GM18870 (cell line): ENCODE data around the gene LPIN1.

Experiments used
- ATAC-seq: cut with Tn5 transposase; IDR thresholded peaks from one replicate; pipeline ENCODE4 v1.9.1; 2021; ENCODE audit warnings: moderate library complexity; ENCODE audit not compliant: unreplicated experiment

Gene LPIN1

DNA sequence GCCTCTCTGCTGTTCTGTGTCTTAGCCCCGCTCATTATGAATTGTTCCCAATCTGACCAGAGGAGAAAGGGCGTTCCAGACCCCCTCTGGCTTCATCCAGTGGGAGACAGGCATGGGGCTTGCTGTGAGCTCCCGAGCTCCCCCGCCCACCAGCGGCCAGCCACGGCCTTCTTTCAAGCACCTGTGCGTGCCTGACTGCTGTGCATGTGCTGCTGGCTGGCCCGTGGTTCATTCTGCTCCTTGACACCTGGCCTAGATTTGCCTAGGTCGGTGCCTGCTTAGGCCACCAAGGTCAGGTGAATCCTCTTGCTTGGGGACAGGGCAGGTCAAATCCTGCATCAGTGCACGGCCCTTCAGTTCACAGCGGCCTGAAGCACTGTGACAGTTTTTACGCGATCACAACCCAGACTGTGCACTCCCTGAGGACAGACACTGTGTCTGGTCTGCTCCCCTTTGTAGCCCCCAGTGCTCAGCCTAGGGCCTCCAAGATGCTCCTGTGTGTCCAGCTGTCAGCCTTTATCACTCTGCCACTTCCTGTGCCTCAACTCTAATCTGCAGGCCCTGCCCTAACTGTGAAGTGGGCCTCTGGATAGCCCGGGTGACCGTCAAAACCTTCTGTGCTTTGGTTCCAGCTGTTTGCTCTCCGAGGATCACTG lies 3.6 kb upstream of the LPIN1 start:
- no peak for ATAC-seq

DNA sequence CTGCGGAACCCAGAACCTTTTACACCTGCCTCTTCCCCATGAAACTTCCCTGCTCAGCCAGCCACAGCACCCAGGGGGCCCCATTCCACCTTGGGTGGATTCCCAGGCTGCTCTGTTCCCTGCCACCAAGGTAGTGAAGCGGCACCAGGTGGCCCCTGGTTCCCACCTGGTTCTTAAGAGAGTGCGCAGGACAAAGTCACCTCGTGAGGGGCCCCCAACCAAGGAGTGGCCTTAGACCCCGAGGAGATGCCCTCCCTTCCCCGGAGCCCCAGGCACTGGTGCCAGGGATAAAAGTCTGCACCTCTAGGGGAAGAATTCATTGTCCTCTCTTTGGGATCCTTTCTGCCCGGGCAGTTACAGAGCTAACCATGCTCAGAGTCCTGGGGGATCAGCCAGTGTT lies 3.1 kb upstream of the LPIN1 start:
- ATAC-seq, result no peak

DNA sequence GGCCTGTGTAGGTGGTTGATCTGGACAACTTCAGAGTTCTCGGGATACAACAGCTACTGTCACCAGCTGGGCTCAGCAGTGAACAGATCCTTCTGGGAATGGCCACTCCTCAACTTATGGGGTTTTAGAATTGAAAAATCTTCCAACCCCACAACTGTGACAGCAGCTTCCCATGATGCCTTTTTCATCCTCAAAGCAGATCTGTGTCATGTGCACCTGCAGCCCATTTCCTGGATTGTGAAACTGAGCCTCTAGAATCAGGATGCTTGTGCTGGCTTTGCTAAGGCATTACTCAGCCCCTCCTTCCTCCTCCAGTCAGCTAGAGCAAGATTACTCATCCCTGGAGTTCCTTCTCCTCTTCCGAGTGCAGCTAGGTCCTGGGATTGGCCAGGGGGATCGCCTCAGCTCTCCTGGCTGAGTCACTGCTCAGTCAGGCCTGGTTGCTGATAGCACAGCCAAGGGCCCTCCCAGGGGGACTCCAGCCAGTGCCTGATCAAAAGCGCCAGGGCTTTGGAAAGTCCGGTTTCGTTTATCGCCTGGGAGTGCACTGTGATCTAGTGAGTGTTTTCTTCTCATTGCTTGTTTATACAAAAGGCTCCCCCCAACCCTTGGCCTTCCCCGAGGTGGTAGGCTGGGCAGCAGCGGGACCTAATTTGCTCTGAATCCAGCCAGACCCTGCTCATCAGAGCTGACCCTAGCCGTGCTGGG lies 2.4 kb upstream of the LPIN1 start:
- peak; percentile 61 for ATAC-seq

DNA sequence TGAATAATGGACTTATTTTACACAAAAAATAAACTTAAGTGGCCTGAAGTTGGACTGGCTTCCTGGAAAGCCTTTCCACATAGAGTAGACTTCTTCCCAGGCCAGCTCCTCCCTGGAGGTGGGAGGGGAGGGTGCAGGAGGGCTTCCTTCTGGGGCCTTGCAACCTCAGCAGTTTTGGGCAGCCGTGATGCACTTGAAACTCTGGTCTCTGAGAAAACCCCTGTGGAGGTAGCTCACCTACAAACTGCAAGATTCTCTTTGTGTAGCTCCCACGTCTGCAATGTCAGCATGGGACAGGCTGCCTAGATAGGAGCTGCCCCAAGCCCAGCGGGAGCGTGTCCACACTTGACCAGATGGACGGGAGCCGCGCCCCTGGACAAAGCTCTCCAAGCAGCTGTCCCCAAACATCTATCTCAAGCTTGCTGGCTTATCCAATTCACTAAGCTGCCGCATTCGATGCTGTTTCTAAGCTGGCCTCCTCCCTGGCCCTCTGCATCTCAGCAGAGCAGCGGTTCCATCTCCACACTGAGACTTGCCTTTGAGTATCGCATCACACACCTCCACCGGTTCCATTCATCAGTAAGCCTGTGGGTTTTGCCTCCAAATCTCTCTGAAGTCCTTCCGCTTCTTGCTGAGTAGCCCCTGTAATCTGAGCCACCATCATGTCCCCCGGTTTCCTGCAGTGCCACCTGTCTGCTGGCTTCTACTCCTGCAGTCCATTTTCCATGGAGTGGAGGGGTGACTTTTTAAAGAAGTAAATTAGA lies 1.6 kb upstream of the LPIN1 start:
- ATAC-seq, result no peak

DNA sequence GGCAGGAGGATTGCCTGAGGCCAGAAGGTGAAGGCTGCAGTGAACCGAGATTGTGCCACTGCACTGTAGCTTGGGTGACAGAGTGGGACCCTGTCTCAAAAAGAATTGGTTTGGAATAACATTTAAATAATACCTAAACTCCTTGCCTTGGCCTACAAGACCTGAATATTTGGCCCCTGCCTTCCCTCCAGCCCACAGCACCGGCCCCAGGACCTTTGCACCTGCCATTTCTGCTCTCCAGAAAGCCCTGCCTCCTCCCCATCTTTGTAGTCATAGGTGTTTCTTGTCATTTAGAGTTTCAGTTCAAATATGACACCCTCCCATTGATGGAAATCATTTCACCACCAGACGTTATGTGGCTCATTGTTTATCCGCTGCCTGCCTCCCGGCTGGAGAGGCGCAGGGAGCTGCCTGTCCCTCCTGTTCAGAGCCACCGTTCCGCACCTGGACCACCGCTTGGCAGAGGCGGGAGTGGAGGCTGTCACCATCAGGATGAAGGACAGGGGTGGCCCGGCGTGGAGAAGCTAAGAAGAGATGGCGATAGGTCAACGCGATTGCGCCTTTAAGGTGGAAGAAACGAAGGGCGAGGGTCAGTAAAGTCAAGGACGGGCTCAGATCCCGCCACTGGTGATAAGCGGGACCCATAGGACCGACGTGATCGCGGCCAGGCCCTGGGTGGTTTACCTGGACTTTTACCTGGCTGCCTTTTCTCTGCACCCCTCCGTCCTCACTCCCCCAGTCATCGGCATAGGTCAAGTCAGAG lies 638 bp upstream of the LPIN1 start:
- ATAC-seq, result no peak

DNA sequence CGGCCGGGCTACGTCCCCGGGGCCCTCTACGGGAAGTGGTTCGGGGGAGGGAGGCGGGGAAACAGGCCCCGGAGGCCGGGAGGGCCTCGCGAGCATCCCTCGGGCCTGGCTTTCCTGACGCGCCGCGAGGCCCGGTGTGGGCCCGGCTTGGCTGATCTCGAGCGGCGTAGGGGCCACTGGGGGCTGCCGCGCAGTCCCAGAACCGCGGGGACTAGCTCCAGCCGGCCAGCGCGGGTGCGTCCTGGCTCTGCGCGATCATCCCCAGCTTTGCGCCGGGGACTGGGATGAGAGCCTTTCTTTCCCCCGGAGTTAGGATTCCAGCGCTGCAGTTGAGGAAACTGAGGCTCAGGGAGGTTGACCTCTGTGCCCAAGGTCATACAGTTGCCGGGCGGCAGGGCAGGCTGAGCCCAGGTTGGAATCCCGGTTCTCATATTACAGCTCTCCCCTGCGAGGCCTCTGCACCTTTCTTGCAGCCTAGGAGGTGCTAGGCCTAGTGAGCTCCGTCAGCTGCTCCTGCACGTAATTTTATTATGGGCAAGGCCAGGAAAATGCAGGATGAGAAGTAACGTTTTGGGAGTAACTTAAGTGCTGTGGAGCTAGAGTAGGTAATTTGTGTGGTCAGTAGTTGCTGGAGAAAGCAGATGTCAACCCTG lies 501 bp downstream of the LPIN1 start:
- no peak for ATAC-seq

DNA sequence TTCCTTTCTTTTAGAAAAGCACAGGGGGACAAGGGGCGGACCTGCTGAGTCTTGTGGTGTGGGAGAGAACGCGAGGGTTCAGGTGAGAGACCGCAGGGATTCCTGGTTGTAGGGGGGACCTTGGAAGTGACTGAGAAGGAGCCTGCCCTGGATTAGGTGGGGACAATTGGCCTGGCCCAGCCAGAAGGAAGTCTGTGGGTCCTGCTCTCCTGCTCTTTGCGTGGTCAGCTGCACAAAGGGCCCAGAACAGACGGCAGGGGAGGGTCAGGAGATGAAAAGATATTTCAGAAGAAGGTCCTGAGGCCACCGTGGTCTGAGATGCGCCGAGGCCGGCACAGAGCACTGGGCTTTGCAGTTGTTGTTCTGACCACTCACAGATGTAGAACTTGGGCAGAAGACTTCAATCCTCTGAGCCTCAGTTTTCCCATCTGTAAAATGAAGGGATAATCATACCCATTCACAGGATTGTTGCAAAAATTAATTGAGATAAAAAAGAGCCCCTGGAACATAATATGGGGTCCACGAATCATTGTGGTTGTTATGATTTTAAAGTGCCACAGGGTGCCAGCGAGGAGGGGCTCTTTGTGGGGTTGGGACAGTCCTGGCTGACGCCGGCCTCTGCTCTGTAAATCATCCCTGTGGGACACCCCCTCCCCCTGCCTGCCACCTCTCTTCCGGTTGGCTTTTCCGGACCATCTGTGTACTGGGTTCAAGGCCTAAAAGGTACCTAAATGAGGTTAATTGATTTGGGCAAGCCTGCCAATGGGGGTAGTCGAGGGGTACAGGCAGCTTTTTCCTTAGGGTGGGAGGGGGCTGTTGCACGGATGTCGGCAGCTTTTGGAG lies 1.8 kb downstream of the LPIN1 start:
- ATAC-seq, result no peak

DNA sequence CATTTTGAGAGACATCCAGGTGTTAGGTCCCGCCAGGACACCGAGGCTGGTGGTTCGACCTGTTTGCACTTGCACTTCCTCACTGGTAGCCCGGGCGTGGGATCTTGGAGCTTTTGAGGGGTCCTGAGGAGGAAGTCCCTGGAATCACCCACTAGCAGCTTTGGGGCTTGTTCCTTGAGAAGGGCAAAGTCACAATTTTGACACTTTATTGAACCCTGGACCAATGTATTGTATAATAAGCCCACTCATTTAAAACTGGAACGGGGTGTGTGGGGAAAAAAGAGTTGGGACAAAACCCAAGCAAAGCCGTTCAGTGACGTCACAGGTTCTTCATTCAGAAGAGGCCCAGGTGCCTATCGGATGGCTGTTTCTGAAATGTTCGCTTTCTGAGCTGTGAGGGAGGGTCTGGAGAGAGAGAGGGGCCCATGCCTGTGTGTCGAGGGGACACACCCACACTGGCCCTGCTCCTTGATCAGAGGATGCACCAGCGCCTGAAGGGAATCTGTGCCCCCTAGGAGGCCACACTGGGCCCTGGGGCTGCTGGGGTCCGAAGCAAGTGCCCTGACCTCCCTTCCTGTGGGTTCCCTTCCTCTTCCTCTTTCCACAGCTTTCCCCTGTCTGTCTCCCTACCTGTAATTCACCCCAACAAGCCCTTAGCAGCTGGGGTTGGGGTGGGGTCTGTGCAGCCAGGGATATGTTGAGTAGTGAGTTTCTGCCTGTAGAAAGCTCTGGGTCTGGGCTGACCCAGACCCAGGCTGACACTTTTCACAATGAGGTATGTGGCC lies 2.6 kb downstream of the LPIN1 start:
- ATAC-seq, result no peak

DNA sequence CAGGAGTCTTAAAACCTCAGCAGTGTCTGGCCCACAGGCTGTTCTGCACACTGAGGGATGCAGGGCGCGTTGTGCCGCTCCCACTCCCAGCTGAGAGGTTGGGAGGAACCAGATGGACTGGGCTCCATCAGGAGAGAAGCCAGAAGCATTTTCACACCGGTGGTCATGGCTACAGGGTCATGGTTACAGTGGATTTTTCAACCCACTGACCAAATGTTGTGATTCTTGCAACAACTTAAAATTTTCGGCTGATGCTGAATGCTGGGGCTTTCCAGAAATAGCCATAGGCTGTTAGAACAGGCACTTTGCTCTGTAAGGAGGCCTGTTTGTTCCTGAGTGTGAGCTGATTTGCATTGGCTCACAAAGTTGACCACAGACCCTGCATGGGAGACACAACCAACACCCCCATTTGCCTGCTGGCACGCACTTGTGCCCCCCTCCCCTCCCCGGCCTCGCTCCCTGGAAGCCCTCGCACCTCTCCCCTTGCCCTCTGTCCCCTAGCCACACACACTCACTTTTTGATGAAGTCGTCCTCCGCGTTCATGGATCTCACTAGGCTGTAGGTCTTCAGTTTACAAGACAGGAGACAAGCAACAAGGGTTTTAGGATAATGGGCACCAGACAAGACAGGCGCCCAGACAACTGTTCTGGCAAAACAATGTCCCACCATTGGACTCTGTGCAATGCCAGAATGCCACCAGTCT lies 3.4 kb downstream of the LPIN1 start:
- ATAC-seq, result no peak

DNA sequence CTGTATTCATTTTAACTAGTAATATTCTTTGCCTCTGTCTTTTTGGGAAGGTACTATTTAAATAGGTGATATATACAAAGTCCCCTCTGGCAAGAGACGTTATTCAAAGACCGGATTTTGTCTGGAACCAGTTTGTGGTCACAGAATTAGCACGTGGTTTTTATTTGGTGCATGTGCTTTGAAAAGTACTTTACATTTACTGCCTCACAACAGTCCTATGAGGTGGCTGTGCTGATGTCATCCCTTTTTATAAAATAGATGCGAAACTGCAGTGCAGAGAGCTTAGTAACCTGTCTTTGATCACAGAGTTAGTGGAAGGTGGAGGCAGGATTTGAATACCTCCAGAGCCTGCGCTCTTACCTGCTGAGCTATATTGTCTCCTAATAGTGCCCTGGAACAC lies 4.0 kb downstream of the LPIN1 start:
- peak; percentile 50 for ATAC-seq

DNA sequence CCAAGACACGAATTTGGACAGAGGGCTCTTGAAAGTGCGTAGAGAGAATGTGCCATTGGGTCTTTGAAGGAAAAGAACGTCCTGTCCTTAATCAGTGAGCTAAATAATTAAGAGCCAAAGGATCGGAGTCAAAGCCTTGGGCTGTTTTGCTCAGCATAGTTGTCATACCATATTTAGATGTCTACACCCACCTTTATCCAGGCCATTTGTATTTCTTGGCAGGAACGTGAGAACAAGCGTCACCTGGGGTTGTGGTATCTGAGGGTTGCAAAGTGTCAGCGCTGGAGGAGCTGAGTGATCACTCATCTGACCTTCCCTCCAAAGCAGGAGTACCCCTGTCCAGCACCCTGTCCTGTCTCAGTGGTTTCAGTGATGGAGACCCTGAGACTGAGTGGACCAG lies 4.5 kb downstream of the LPIN1 start:
- no peak for ATAC-seq

DNA sequence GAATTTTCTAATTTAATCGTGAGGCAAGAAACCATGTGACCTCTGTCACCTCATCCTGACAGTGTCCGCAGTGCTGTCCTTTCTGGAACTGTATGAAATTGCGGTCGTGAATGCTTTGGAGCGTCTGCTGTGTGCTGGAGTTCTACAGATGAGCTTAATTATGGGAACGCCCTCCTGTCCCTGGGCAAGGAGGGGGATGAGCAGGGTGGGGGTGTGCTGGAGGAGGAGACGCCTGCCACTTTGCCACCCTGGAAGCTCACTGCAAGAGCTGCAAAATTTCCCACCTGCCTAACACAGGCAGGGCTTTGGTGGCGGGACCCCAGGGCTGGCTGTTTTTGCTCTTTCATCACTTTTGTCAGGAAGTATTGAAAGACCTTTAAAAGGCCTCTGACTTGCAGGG lies 6.5 kb downstream of the LPIN1 start:
- no peak for ATAC-seq

DNA sequence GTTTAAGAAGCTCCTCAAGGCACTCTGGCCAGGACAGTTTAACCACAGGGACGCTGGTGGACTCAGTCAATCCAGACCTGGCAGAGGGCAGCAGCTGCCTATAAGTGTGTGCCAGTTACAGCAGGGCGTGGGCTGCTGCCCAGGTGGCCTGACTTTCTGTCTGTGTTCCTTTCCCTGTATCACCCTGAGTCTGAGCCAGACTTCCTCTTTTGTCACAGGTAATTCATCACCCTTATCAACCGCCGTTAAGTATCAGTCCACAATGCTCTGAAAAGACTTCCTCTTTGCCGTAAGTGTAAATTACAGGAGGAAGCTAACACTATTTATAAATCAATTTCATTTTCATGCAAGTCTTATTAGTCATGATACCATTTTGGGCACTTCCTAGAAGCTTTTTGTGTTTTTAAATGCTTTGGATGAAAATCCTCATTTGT lies 7.0 kb downstream of the LPIN1 start:
- ATAC-seq, result peak; percentile 82

DNA sequence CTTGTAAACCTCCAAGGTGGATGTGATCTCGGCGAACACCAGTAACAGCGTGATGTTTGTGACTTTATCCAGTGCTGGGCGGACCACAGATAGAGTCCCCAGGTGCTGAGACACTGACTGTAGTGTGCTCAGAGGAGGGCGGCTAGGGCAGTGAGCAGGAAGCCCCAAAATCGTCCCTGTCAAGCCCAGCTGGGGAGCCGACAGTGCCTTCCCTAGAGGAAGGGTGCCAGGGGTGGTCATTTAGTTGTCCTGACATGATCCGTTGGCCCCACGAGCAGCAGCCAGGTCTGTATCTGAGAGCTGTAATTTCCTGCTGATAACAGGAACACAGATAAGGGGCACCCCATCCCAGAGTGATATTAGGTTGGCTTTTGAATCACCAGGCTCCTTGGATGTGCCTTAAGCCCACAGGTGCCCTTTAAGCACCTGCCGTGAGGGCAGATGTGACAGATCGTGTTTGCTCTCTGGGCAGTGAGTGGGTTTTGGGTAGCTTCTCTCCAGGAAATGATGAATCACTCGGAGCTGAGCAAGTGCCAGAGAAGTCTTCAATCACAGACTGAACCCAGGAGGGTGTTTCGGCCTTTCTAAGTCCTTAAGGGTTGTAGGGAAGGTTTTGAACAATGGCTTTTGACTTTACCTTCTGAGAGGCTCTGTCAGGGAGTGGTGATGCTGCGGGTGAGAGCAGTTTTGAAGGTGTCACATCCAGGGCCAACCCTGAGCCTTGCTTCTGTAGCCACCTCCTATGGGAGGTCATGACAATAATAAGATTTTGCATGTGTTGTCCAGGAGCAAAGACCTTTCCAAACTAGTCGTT lies 7.7 kb downstream of the LPIN1 start:
- peak; percentile 6 for ATAC-seq

DNA sequence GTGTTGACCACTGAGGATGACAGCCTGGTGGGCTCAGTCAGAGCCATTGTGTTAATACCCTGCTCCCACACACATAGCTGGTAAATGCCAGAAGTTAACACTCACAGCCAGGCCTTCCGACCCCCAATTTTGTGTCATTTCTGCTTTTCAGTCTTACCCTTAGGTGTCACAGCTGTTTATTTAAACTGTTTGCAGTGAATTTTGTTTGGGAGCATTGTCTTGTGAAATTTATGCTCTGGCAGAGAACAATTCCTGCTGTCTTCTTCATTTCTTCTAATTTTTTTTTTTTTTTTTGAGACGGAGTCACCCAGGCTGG lies 8.2 kb downstream of the LPIN1 start:
- ATAC-seq, result no peak

DNA sequence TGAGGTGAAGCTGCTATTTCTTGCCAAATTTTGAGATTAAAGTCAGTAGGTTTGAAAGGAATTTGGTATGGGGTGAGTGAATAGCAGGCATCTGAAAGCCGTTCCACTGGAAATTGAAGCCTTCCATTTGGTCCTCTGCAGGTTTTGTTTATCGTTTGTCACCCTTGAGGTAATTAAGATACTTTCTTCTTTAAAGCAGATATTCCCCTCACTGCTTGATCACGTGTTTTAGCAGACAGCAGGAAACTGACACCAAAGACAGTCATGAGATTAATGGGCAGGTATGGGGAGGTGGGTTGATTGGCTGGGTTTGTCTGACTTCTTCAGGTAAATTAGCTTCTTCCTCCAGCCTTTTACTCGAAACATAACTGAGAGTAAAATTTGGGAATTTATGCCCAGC lies 10.7 kb downstream of the LPIN1 start:
- ATAC-seq, result no peak

DNA sequence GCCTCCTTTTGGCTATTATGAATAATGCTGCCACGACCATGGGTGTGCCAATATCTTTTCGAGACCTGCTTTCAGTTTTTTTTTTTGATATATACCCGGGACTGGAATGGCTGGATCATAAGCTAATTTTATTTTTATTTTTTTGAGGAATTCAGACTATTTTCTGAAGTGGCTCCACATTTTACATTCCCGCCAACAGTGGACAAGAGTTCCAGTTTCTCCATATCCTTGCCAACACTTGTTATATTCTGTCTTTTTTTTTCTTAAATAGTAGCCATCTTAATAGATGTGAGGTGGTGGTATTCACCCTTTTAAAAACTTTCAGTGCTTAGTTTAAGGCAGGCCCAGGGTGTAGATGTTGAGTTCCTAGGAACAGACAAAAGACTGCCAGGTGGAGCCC lies 11.8 kb downstream of the LPIN1 start:
- ATAC-seq, result no peak

DNA sequence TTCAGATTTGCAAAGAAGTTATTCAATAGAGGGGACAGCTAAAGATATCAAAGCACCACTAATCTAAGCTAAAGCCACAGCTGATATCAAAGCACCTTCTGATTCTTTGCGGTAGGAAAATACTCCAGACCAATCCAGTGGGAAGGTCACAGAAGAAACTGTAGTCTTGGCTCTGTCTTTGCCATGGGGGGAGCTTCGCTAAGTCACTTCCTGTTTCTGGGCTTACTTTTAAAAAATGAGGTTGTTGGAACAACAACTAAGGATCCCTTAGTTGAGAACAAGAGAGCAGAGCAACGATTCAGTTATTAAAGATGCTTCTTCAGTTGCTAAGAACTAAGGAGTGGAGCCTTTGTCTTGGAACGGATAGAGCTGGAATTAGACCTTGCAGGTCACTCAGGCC lies 12.2 kb downstream of the LPIN1 start:
- no peak for ATAC-seq
